Measurements from ENCODE around the gene ANKK1.

DNA sequence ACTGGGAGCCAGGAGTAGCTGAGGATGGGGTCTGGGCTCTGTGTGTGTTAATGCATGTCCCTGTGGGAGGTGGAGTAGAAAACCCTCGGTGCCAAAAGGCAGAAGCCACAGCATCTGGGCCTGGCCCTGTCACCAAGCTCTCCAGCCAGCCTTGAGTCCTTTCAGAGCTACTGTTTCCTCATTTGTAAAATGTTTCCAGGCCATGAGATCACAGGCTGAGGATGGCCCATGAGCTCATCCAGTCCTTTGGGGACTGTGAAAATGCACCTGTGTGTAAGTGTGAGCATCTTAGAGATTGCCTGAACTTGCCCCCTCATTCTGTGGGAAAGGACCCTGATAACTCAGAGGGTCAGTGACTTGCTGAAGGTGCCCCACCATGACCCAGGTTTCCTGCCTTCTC lies 9.1 kb downstream of the ANKK1 start:
- TF ChIP-seq, protein P1, sequence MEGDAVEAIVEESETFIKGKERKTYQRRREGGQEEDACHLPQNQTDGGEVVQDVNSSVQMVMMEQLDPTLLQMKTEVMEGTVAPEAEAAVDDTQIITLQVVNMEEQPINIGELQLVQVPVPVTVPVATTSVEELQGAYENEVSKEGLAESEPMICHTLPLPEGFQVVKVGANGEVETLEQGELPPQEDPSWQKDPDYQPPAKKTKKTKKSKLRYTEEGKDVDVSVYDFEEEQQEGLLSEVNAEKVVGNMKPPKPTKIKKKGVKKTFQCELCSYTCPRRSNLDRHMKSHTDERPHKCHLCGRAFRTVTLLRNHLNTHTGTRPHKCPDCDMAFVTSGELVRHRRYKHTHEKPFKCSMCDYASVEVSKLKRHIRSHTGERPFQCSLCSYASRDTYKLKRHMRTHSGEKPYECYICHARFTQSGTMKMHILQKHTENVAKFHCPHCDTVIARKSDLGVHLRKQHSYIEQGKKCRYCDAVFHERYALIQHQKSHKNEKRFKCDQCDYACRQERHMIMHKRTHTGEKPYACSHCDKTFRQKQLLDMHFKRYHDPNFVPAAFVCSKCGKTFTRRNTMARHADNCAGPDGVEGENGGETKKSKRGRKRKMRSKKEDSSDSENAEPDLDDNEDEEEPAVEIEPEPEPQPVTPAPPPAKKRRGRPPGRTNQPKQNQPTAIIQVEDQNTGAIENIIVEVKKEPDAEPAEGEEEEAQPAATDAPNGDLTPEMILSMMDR (IDR thresholded peaks at IDR 0.05), result no peak
- no peak for TF ChIP-seq POLR2A (IDR thresholded peaks at IDR 0.05)
- no peak for TF ChIP-seq EP300 (IDR thresholded peaks at IDR 0.05; ENCODE audit: low read depth)
- TF ChIP-seq POLR2AphosphoS5 (IDR thresholded peaks at IDR 0.05), result no peak

Measured in transverse colon (tissue), 4 donors.